IPS-NIHi7 (cell line): Measurements from ENCODE around the gene PRKAG2.
"Not testable (repeated sequence)": the region's sequence is repeated elsewhere in the genome, so short reads cannot be mapped to it uniquely, and the experiment has no call there.

Experiments used
- DNase-seq: peaks from one replicate; pipeline ENCODE4 v3.0.0; 2012; ENCODE audit warnings: mixed read lengths; ENCODE audit errors: extremely low spot score

Gene PRKAG2

GRCh38 chr7:151851145-151851751 lies 25.7 kb downstream of the PRKAG2 start:
- DNase-seq, result no peak

GRCh38 chr7:151850491-151851124 lies 26.3 kb downstream of the PRKAG2 start:
- no peak for DNase-seq

GRCh38 chr7:151849879-151850260 lies 27.0 kb downstream of the PRKAG2 start:
- no peak for DNase-seq

GRCh38 chr7:151849008-151849878 lies 27.7 kb downstream of the PRKAG2 start:
- DNase-seq, result no peak

- DNase-seq, result no peak
Observed at GRCh38 chr7:151847681-151848081, 29.2 kb downstream of the PRKAG2 start.

- DNase-seq, result no peak
Observed at GRCh38 chr7:151847136-151847535, 29.8 kb downstream of the PRKAG2 start.

- DNase-seq, result no peak
Observed at GRCh38 chr7:151845412-151846205, 31.3 kb downstream of the PRKAG2 start.

- no peak for DNase-seq
Observed at GRCh38 chr7:151844825-151845200, 32.1 kb downstream of the PRKAG2 start.

GRCh38 chr7:151844071-151844824 lies 32.7 kb downstream of the PRKAG2 start:
- no peak for DNase-seq

GRCh38 chr7:151843181-151843580 lies 33.7 kb downstream of the PRKAG2 start:
- DNase-seq, result no peak

- DNase-seq, result not testable (repeated sequence)
Observed at GRCh38 chr7:151841395-151842051, 35.4 kb downstream of the PRKAG2 start.

- no peak for DNase-seq
Observed at GRCh38 chr7:151840088-151840910, 36.6 kb downstream of the PRKAG2 start.

GRCh38 chr7:151839451-151839921 lies 37.4 kb downstream of the PRKAG2 start:
- DNase-seq, result no peak

GRCh38 chr7:151838861-151839381 lies 38.0 kb downstream of the PRKAG2 start:
- no peak for DNase-seq

GRCh38 chr7:151838072-151838471 lies 38.8 kb downstream of the PRKAG2 start:
- DNase-seq, result no peak

GRCh38 chr7:151837285-151838042 lies 39.5 kb downstream of the PRKAG2 start:
- DNase-seq, result peak; percentile 67

- no peak for DNase-seq
Observed at GRCh38 chr7:151836927-151837205, 40.0 kb downstream of the PRKAG2 start.

GRCh38 chr7:151836191-151836926 lies 40.6 kb downstream of the PRKAG2 start:
- no peak for DNase-seq
